Astrocyte (in vitro differentiated cells and primary cell): Measurements from ENCODE around the gene IFT43. TPM values are rescaled to one million over a fixed set of nuclear protein-coding genes. Genes with fewer than 3 reads are reported as not detected.

Source experiments
- DNase-seq: peaks from one replicate; pipeline ENCODE4 v3.0.0-alpha.2; 2010; ENCODE audit warnings: low read depth
- FAIRE-seq: peaks from 2 replicates; lab custom pipeline; 2011; peaks lifted over from hg19 to GRCh38; lab: Jason Lieb, UNC
- H2AFZ ChIP-seq: 2 replicates; pipeline ENCODE4 v1.6.0; 2012; ENCODE audit warnings: low read depth, low read length, inconsistent platforms
- H3K27ac ChIP-seq: 2 replicates; pipeline ENCODE4 v1.5.1; 2011; ENCODE audit warnings: low read depth, low read length, inconsistent platforms
- H3K27me3 ChIP-seq: 2 replicates; pipeline ENCODE4 v1.6.0; 2011; ENCODE audit warnings: low read length, inconsistent platforms; ENCODE audit not compliant: insufficient read depth
- H3K36me3 ChIP-seq: 2 replicates; pipeline ENCODE4 v1.5.1; 2011; ENCODE audit warnings: low read length, inconsistent platforms; ENCODE audit not compliant: insufficient read depth
- H3K4me1 ChIP-seq: 2 replicates; pipeline ENCODE4 v1.5.1; 2011; ENCODE audit warnings: low read length, inconsistent platforms; ENCODE audit not compliant: insufficient read depth
- H3K4me2 ChIP-seq: 2 replicates; pipeline ENCODE4 v1.6.0; 2012; ENCODE audit warnings: low read length, inconsistent platforms
- H3K4me3 ChIP-seq: 2 replicates; pipeline ENCODE4 v1.5.1; 2011; ENCODE audit warnings: low read depth, mild to moderate bottlenecking, low read length, inconsistent platforms; ENCODE audit not compliant: insufficient read depth
- H3K79me2 ChIP-seq: 2 replicates; pipeline ENCODE4 v1.6.0; 2012; ENCODE audit warnings: mild to moderate bottlenecking, low read length, inconsistent platforms; ENCODE audit not compliant: insufficient read depth
- H3K9ac ChIP-seq: 2 replicates; pipeline ENCODE4 v1.6.0; 2012; ENCODE audit warnings: mild to moderate bottlenecking, low read length, inconsistent platforms
- H3K9me3 ChIP-seq: 2 replicates; pipeline ENCODE4 v1.5.1; 2012; ENCODE audit warnings: low read depth, mild to moderate bottlenecking, low read length, inconsistent platforms; ENCODE audit not compliant: insufficient read depth
- H4K20me1 ChIP-seq: 2 replicates; pipeline ENCODE4 v1.6.0; 2012; ENCODE audit warnings: low read length, inconsistent platforms; ENCODE audit not compliant: insufficient read depth
- H3K27ac Mint-ChIP-seq: one replicate; pipeline ENCODE4 v1.8.0; 2021; ENCODE audit warnings: mild to moderate bottlenecking, mixed read lengths; ENCODE audit not compliant: unreplicated experiment
- H3K27me3 Mint-ChIP-seq: one replicate; pipeline ENCODE4 v1.8.0; 2021; ENCODE audit warnings: low read depth, mixed read lengths; ENCODE audit not compliant: unreplicated experiment
- H3K36me3 Mint-ChIP-seq: one replicate; pipeline ENCODE4 v1.8.0; 2021; ENCODE audit warnings: low read depth, mixed read lengths; ENCODE audit not compliant: unreplicated experiment
- H3K4me1 Mint-ChIP-seq: one replicate; pipeline ENCODE4 v1.8.0; 2021; ENCODE audit warnings: low read depth, mixed read lengths; ENCODE audit not compliant: unreplicated experiment
- H3K4me3 Mint-ChIP-seq: one replicate; pipeline ENCODE4 v1.8.0; 2021; ENCODE audit warnings: mild to moderate bottlenecking, moderate library complexity, mixed read lengths; ENCODE audit not compliant: unreplicated experiment
- H3K9me3 Mint-ChIP-seq: one replicate; pipeline ENCODE4 v1.8.0; 2021; ENCODE audit warnings: mild to moderate bottlenecking, mixed read lengths; ENCODE audit not compliant: unreplicated experiment
- EZH2 ChIP-seq: IDR thresholded peaks from 2 replicates; pipeline ENCODE4 v1.6.1; 2012; ENCODE audit warnings: mild to moderate bottlenecking, low read length, inconsistent platforms; ENCODE audit not compliant: insufficient read depth
- total RNA-seq: library from RNA; stranded (reverse); gene quantifications from 2 replicates; pipeline ENCODE4 v1.2.1, GENCODE V29; 2021
- TF ChIP-seq, protein P1 (sequence below): IDR thresholded peaks from 2 replicates; pipeline ENCODE4 v1.5.1; 2011; ENCODE audit warnings: low read depth, mild to moderate bottlenecking, inconsistent platforms, low read length, moderate library complexity; ENCODE audit not compliant: insufficient read depth

The IFT43 gene
- total RNA-seq, 1 donor from 2014 or later = 29.4 TPM

DNA sequence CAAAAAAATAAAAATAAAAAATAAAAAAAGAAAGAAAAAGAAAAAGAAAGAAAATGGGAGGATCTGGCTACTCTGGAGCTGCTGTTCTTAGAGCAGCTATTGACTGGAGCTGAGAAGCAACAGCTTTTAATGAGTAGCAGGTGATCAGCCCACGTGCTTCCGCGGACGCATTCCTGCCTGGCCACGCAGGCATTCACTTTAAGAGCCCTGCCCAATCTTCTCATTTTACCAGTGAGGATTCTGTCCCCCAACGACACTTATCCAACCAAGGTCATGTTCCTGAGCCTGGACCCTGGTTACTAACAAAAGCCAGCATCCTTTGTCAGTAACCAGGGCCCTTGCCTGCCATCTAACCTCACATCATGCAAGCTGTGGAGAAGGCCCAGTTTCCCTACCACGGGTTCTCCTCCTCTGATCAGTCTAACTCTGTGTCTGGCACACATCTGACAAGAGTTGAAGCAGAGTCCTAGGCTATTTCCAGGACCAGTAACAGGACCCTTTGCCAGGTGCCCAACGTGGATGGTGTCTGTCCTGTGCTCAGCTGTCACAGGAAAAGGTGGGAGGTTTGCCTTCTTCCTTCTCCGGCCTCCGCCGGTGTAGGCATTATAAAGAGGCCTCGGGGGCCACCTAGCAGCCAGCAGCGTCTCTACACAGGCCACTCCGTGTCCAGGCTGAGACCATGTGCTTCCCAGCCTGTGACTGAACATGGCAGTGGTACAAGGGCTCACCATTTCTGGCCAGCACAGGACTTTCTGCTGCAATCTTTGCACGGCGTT lies 105.2 kb downstream of the IFT43 start:
- no peak overlapping the region for H3K4me3 ChIP-seq
- no peak overlapping the region for H3K4me2 ChIP-seq
- no peaks in the 10 kb centered on the region for H3K9me3 ChIP-seq
- Mint-ChIP-seq H3K27me3 (peaks cover 54% of the 10 kb centered on the region), H3K4me3 (no peak overlapping the region), H3K4me1 (no peaks in the 10 kb centered on the region), H3K36me3 (no peaks in the 10 kb centered on the region), H3K27ac (no peak overlapping the region), H3K9me3 (no peaks in the 10 kb centered on the region)
- H2AFZ ChIP-seq = no peak overlapping the region
- peaks cover 3% of the 10 kb centered on the region for H3K27me3 ChIP-seq
- TF ChIP-seq EZH2 = no peak
- TF ChIP-seq, protein P1, sequence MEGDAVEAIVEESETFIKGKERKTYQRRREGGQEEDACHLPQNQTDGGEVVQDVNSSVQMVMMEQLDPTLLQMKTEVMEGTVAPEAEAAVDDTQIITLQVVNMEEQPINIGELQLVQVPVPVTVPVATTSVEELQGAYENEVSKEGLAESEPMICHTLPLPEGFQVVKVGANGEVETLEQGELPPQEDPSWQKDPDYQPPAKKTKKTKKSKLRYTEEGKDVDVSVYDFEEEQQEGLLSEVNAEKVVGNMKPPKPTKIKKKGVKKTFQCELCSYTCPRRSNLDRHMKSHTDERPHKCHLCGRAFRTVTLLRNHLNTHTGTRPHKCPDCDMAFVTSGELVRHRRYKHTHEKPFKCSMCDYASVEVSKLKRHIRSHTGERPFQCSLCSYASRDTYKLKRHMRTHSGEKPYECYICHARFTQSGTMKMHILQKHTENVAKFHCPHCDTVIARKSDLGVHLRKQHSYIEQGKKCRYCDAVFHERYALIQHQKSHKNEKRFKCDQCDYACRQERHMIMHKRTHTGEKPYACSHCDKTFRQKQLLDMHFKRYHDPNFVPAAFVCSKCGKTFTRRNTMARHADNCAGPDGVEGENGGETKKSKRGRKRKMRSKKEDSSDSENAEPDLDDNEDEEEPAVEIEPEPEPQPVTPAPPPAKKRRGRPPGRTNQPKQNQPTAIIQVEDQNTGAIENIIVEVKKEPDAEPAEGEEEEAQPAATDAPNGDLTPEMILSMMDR = no peak
- no peak overlapping the region for H3K9ac ChIP-seq
- no peaks in the 10 kb centered on the region for H3K36me3 ChIP-seq
- no peak overlapping the region for H3K27ac ChIP-seq
- H4K20me1 ChIP-seq = no peaks in the 10 kb centered on the region
- H3K79me2 ChIP-seq = no peaks in the 10 kb centered on the region
- no peaks in the 10 kb centered on the region for H3K4me1 ChIP-seq
- no peak for FAIRE-seq
- no peak for DNase-seq

DNA sequence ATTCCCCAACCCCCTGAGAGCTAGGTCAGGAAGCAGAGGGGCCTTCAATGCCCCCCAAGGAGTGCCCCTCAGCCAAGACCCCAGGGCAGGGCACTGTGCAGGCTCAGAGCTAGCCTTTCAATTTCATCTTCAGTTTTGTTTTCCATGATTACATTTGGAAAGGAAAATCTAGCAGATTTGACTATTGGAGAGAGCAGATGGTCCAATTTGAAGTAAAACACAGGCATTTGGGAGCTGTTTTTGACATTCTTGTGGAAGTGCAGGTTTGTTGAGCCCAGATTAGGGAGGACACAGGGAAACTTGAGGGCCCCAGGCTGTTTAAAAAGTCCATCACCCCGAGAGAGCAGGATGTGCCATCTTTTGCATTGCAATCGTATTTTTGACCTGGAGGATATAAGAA lies 107.5 kb downstream of the IFT43 start:
- H4K20me1 ChIP-seq = no peaks in the 10 kb centered on the region

More for the DNA sequence above, 107.5 kb downstream of the IFT43 start:
- Histone ChIP-seq H3K9me3 (no peaks in the 10 kb centered on the region), H3K4me2 (no peak overlapping the region), H3K27me3 (peaks cover 3% of the 10 kb centered on the region), H3K36me3 (no peaks in the 10 kb centered on the region), H2AFZ (no peak overlapping the region), H3K4me3 (no peak overlapping the region), H3K79me2 (no peaks in the 10 kb centered on the region), H3K9ac (no peak overlapping the region), H3K27ac (no peak overlapping the region), H3K4me1 (no peaks in the 10 kb centered on the region)
- Mint-ChIP-seq H3K9me3 (no peaks in the 10 kb centered on the region), H3K36me3 (peaks cover 2% of the 10 kb centered on the region), H3K27me3 (peaks cover 64% of the 10 kb centered on the region), H3K4me3 (no peak overlapping the region), H3K4me1 (no peaks in the 10 kb centered on the region), H3K27ac (no peak overlapping the region)
- no peak for TF ChIP-seq EZH2
- TF ChIP-seq, protein P1 = no peak
- FAIRE-seq (no peak), DNase-seq (no peak)
